ENCODE data around the gene TEX44. TPM values are rescaled to one million over a fixed set of nuclear protein-coding genes. Genes with fewer than 3 reads are reported as not detected.

Gene TEX44
- total RNA-seq, 1 donor, result not detected

GRCh38 chr2:231632559-231633142 lies 40.0 kb downstream of the TEX44 start:
- Histone ChIP-seq H3K36me3 (ENCODE audit: insufficient read depth, low read length) (no peaks in the 10 kb centered on the region), H3K27ac (ENCODE audit: low read depth, low read length) (peak overlapping the region; percentile 62), H3K27me3 (ENCODE audit: insufficient read depth, low read length) (no peaks in the 10 kb centered on the region), H2AFZ (ENCODE audit: low read length) (peak overlapping the region; percentile 57), H3K4me3 (ENCODE audit: insufficient read depth, low read length) (no peak overlapping the region), H3K4me2 (ENCODE audit: insufficient read depth, low read length) (peak overlapping the region; percentile 12), H3K4me1 (ENCODE audit: insufficient read depth, low read length) (peaks cover 30% of the 10 kb centered on the region), H4K20me1 (ENCODE audit: insufficient read depth, low read length) (no peaks in the 10 kb centered on the region), H3K9me3 (ENCODE audit: low read depth, low read length) (no peaks in the 10 kb centered on the region), H3K79me2 (ENCODE audit: insufficient read depth, low read length) (no peaks in the 10 kb centered on the region)
- peak; percentile 97 for DNase-seq (ENCODE audit: insufficient read length, low spot score, missing footprints)
- TF ChIP-seq CTCF (IDR thresholded peaks at IDR 0.05; ENCODE audit: extremely low read depth, low read depth, low read length), result no peak

GRCh38 chr2:231633241-231633976 lies 40.7 kb downstream of the TEX44 start:
- H3K4me3 ChIP-seq (ENCODE audit: insufficient read depth, low read length), result no peak overlapping the region
- H3K4me2 ChIP-seq (ENCODE audit: insufficient read depth, low read length), result peak overlapping the region; percentile 12
- DNase-seq (ENCODE audit: insufficient read length, low spot score, missing footprints), result no peak
- H3K4me1 ChIP-seq (ENCODE audit: insufficient read depth, low read length), result peaks cover 23% of the 10 kb centered on the region
- no peaks in the 10 kb centered on the region for H4K20me1 ChIP-seq (ENCODE audit: insufficient read depth, low read length)
- H3K27me3 ChIP-seq (ENCODE audit: insufficient read depth, low read length), result no peaks in the 10 kb centered on the region
- H3K36me3 ChIP-seq (ENCODE audit: insufficient read depth, low read length), result no peaks in the 10 kb centered on the region
- peak overlapping the region; percentile 57 for H2AFZ ChIP-seq (ENCODE audit: low read length)
- no peaks in the 10 kb centered on the region for H3K79me2 ChIP-seq (ENCODE audit: insufficient read depth, low read length)
- no peak for TF ChIP-seq CTCF (IDR thresholded peaks at IDR 0.05; ENCODE audit: extremely low read depth, low read depth, low read length)
- peak overlapping the region; percentile 62 for H3K27ac ChIP-seq (ENCODE audit: low read depth, low read length)
- H3K9me3 ChIP-seq (ENCODE audit: low read depth, low read length), result no peaks in the 10 kb centered on the region

GRCh38 chr2:231634412-231634811 lies 41.7 kb downstream of the TEX44 start:
- Histone ChIP-seq H3K4me1 (ENCODE audit: insufficient read depth, low read length) (peaks cover 23% of the 10 kb centered on the region), H3K79me2 (ENCODE audit: insufficient read depth, low read length) (no peaks in the 10 kb centered on the region), H3K27me3 (ENCODE audit: insufficient read depth, low read length) (no peaks in the 10 kb centered on the region), H3K9me3 (ENCODE audit: low read depth, low read length) (no peaks in the 10 kb centered on the region), H3K27ac (ENCODE audit: low read depth, low read length) (peak overlapping the region; percentile 68), H3K4me3 (ENCODE audit: insufficient read depth, low read length) (no peak overlapping the region), H4K20me1 (ENCODE audit: insufficient read depth, low read length) (no peaks in the 10 kb centered on the region), H2AFZ (ENCODE audit: low read length) (no peak overlapping the region), H3K36me3 (ENCODE audit: insufficient read depth, low read length) (no peaks in the 10 kb centered on the region), H3K4me2 (ENCODE audit: insufficient read depth, low read length) (no peak overlapping the region)
- DNase-seq (ENCODE audit: insufficient read length, low spot score, missing footprints), result no peak
- no peak for TF ChIP-seq CTCF (IDR thresholded peaks at IDR 0.05; ENCODE audit: extremely low read depth, low read depth, low read length)
